ENCODE results near the gene ELAVL2. TPM values are rescaled to one million over a fixed set of nuclear protein-coding genes. Genes with fewer than 3 reads are reported as not detected.

The ELAVL2 gene
- polyA plus RNA-seq, 2 of the 4 experiments (the other 2 are of a cell fraction) = 0.03 to 0.13 TPM

DNA sequence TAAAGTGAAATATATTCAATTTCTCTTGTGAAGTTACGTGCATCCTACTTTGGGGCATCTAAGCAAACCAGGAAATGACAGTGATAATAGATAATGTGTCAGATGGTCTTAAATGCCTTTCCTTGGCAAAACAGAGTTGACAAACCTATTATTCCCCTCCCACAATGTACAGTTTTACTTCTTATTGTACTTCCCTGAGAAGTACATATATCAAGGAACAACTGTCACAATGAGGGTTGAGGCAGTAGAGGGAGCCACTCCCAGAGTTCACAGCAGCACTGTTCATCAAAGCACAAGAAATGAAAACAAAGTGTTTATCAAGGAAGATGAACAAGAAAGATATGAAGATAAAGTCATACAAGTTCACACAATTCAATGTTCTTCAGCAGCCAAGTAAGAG lies 41.1 kb downstream of the ELAVL2 start:
- 33% methylated on average over 1 of the region's 1 CpG for WGBS (ENCODE audit: missing lambda C conversion rate)
- FAIRE-seq = no peak
- ATAC-seq = no peak

DNA sequence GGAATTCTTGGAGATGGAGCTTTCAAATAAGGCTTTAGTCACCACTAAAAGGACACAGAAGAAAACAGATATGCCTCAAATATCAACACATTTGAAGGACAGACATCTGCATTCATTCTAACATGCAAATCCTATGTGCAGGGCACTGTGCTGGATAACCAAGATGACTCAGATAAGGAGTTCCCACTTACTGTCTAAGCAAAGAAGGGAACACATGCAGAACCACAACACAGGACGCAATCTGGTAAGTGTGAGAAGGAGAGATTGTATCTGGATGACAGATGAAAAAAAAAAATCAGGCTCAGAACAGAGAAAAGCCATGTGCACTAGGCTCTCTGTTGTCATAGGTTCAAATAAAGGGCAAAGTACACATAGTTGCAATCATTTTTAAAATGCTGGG lies 42.5 kb downstream of the ELAVL2 start:
- no peak overlapping the region for H3K27ac ChIP-seq
- CTCF ChIA-PET = interaction anchor here (0.6 kb wide), 1 partner anchor 546 kb away, joined by 3 read pairs; no protein-coding TSS in a partner anchor
- POLR2A ChIA-PET = no interaction called here
- no peak for ATAC-seq
- DNase-seq (ENCODE audit: low read depth in 1 of 2, low spot score in 1 of 2) = no peak
- TF ChIP-seq CBX2 (IDR thresholded peaks at IDR 0.05; ENCODE audit: borderline replicate concordance, low read depth) (no peak), RARB (CRISPR knock-in tag; IDR thresholded peaks at IDR 0.05) (no peak), FOSL2 (IDR thresholded peaks at IDR 0.05) (no peak), FOSL2 (CRISPR knock-in tag; IDR thresholded peaks at IDR 0.05) (no peak), HOXB5 (CRISPR knock-in tag; IDR thresholded peaks at IDR 0.05) (no peak), ZC3H11A (IDR thresholded peaks at IDR 0.05) (no peak), RNF2 (IDR thresholded peaks at IDR 0.05; ENCODE audit: borderline replicate concordance, low read depth) (no peak), RCOR1 (IDR thresholded peaks at IDR 0.05; ENCODE audit: low read depth, low read length) (no peak), MAZ (IDR thresholded peaks at IDR 0.05; ENCODE audit: borderline replicate concordance, low read depth, low read length) (no peak), HOXB13 (CRISPR knock-in tag; IDR thresholded peaks at IDR 0.05; ENCODE audit: low read depth) (no peak), RAD21 (conservative IDR thresholded peaks at IDR 0.05 in 1 of 2, IDR thresholded peaks at IDR 0.05 in 1 of 2) (no peak), GATA3 (IDR thresholded peaks at IDR 0.05; ENCODE audit: borderline replicate concordance) (no peak)
- TF ChIP-seq, protein P1, sequence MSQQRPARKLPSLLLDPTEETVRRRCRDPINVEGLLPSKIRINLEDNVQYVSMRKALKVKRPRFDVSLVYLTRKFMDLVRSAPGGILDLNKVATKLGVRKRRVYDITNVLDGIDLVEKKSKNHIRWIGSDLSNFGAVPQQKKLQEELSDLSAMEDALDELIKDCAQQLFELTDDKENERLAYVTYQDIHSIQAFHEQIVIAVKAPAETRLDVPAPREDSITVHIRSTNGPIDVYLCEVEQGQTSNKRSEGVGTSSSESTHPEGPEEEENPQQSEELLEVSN (IDR thresholded peaks at IDR 0.05; ENCODE audit: borderline replicate concordance, low read depth) = no peak
- H3K4me1 ChIP-seq = no peaks in the 10 kb centered on the region
- H3K4me3 ChIP-seq = no peak overlapping the region
- no peak overlapping the region for H3K4me2 ChIP-seq
- no peak for FAIRE-seq
- H3K9me3 ChIP-seq = no peaks in the 10 kb centered on the region
- 5% methylated on average over 1 of the region's 1 CpG for WGBS (ENCODE audit: missing lambda C conversion rate)

More for the DNA sequence above, 41.1 kb downstream of the ELAVL2 start:
- Histone ChIP-seq H3K9me3 (no peaks in the 10 kb centered on the region), H3K4me1 (no peaks in the 10 kb centered on the region), H3K27ac (no peak overlapping the region), H3K4me3 (no peak overlapping the region), H3K4me2 (no peak overlapping the region)
- POLR2A ChIA-PET = no interaction called here
- DNase-seq (ENCODE audit: low read depth in 1 of 2, low spot score in 1 of 2) = no peak
- TF ChIP-seq NFE2L2 (conservative IDR thresholded peaks at IDR 0.05; ENCODE audit: low read length) (no peak), CHD4 (IDR thresholded peaks at IDR 0.05; ENCODE audit: borderline replicate concordance) (no peak), FOSB (CRISPR knock-in tag; IDR thresholded peaks at IDR 0.05) (no peak), EHMT2 (IDR thresholded peaks at IDR 0.05; ENCODE audit: low read depth) (no peak)
- TF ChIP-seq, protein P2, sequence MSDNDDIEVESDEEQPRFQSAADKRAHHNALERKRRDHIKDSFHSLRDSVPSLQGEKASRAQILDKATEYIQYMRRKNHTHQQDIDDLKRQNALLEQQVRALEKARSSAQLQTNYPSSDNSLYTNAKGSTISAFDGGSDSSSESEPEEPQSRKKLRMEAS (IDR thresholded peaks at IDR 0.05) = no peak
- CTCF ChIA-PET = no interaction called here

DNA sequence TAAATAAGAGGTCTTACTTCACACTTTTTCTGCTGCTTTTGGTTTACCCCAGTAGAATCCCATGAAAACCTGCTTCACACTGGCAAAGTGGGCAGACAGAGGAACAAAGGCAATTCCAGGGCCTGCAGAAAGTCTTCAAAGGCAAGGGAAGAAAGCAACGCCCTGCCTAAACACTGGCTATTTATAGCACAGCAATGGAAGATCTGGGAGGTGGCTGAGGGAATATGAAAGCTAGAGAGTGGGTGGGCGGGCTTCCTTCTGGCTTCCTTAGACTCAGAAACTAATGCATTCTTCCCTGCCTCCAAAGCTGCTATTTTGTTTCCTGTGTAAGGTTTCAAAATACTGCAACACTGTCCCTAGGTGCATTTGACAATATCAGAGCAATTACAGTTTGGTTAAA lies 46.8 kb downstream of the ELAVL2 start:
- ChIA-PET POLR2A (no interaction called here), CTCF (no interaction called here)
- WGBS (ENCODE audit: missing lambda C conversion rate) = 0% methylated on average over 2 of the region's 2 CpGs
- no peak overlapping the region for H3K4me3 ChIP-seq
- no peak overlapping the region for H3K27ac ChIP-seq
- DNase-seq (ENCODE audit: low read depth in 1 of 2, low spot score in 1 of 2) (no peak), ATAC-seq (no peak), FAIRE-seq (no peak)
- no peaks in the 10 kb centered on the region for H3K4me1 ChIP-seq
- TF ChIP-seq POLR2A (IDR thresholded peaks at IDR 0.05; ENCODE audit: low read length) = no peak
- H3K9me3 ChIP-seq = no peaks in the 10 kb centered on the region
- no peak overlapping the region for H3K4me2 ChIP-seq

DNA sequence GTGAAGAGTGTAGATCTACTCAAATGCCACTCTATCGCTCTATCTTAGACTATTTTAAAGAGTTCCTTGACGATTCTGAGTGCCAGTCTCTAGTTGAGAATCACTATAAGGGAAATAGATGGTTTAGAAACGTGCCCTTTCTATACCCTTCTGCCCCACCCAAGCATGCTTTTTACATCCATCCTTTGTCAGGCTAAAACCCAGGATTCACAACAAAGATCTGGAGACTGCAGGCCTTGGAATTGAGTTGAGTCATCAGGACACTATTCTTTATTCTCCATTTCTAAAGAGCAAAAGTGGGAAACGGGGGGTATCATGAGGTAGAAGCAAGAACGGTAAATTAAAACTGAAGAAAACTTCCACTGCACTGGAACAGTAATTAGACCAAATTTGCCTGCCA lies 48.7 kb downstream of the ELAVL2 start:
- ATAC-seq = no peak
- H3K4me3 ChIP-seq = no peak overlapping the region
- no peak overlapping the region for H3K27ac ChIP-seq
- POLR2A ChIA-PET = no interaction called here
- WGBS (ENCODE audit: missing lambda C conversion rate) = 2% methylated on average over 5 of the region's 5 CpGs
- FAIRE-seq = no peak
- CTCF ChIA-PET = no interaction called here
- no peaks in the 10 kb centered on the region for H3K9me3 ChIP-seq
- H3K4me1 ChIP-seq = no peaks in the 10 kb centered on the region
- no peak overlapping the region for H3K4me2 ChIP-seq
- DNase-seq (ENCODE audit: low read depth in 1 of 2, low spot score in 1 of 2) = no peak
- TF ChIP-seq, protein P2 (IDR thresholded peaks at IDR 0.05) = no peak
- TF ChIP-seq, protein P3, sequence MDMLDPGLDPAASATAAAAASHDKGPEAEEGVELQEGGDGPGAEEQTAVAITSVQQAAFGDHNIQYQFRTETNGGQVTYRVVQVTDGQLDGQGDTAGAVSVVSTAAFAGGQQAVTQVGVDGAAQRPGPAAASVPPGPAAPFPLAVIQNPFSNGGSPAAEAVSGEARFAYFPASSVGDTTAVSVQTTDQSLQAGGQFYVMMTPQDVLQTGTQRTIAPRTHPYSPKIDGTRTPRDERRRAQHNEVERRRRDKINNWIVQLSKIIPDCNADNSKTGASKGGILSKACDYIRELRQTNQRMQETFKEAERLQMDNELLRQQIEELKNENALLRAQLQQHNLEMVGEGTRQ (IDR thresholded peaks at IDR 0.05) = no peak
- TF ChIP-seq, protein P4, sequence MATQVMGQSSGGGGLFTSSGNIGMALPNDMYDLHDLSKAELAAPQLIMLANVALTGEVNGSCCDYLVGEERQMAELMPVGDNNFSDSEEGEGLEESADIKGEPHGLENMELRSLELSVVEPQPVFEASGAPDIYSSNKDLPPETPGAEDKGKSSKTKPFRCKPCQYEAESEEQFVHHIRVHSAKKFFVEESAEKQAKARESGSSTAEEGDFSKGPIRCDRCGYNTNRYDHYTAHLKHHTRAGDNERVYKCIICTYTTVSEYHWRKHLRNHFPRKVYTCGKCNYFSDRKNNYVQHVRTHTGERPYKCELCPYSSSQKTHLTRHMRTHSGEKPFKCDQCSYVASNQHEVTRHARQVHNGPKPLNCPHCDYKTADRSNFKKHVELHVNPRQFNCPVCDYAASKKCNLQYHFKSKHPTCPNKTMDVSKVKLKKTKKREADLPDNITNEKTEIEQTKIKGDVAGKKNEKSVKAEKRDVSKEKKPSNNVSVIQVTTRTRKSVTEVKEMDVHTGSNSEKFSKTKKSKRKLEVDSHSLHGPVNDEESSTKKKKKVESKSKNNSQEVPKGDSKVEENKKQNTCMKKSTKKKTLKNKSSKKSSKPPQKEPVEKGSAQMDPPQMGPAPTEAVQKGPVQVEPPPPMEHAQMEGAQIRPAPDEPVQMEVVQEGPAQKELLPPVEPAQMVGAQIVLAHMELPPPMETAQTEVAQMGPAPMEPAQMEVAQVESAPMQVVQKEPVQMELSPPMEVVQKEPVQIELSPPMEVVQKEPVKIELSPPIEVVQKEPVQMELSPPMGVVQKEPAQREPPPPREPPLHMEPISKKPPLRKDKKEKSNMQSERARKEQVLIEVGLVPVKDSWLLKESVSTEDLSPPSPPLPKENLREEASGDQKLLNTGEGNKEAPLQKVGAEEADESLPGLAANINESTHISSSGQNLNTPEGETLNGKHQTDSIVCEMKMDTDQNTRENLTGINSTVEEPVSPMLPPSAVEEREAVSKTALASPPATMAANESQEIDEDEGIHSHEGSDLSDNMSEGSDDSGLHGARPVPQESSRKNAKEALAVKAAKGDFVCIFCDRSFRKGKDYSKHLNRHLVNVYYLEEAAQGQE (IDR thresholded peaks at IDR 0.05) = no peak
- no peak for TF ChIP-seq HOXB13 (CRISPR knock-in tag; IDR thresholded peaks at IDR 0.05; ENCODE audit: low read depth)
- no peak for TF ChIP-seq TP53 (CRISPR knock-in tag; IDR thresholded peaks at IDR 0.05)
- TF ChIP-seq, protein P5, sequence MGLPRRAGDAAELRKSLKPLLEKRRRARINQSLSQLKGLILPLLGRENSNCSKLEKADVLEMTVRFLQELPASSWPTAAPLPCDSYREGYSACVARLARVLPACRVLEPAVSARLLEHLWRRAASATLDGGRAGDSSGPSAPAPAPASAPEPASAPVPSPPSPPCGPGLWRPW (IDR thresholded peaks at IDR 0.05) = no peak
- TF ChIP-seq, protein P6, sequence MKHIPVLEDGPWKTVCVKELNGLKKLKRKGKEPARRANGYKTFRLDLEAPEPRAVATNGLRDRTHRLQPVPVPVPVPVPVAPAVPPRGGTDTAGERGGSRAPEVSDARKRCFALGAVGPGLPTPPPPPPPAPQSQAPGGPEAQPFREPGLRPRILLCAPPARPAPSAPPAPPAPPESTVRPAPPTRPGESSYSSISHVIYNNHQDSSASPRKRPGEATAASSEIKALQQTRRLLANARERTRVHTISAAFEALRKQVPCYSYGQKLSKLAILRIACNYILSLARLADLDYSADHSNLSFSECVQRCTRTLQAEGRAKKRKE (CRISPR knock-in tag; IDR thresholded peaks at IDR 0.05; ENCODE audit: low read depth) = no peak
- TF ChIP-seq MAFK (IDR thresholded peaks at IDR 0.05; ENCODE audit: partially characterized antibody) = no peak
- no peak for TF ChIP-seq NFE2L2 (conservative IDR thresholded peaks at IDR 0.05; ENCODE audit: low read length)
